Measurements from ENCODE around the gene CAPNS1. TPM values are rescaled to one million over a fixed set of nuclear protein-coding genes. Genes with fewer than 3 reads are reported as not detected.

CAPNS1 gene
- total RNA-seq, 1 experiment from 2014 or later, result 577 TPM

- Histone ChIP-seq H3K4me3 (ENCODE audit: low read depth, low read length, poor library complexity, severe bottlenecking) (no peak overlapping the region), H3K36me3 (ENCODE audit: insufficient read depth, low read length, poor library complexity, severe bottlenecking) (peaks cover 14% of the 10 kb centered on the region), H3K4me1 (ENCODE audit: insufficient read depth, low read length, poor library complexity, severe bottlenecking) (peaks cover 6% of the 10 kb centered on the region), H3K27ac (ENCODE audit: low read depth, low read length, poor library complexity, severe bottlenecking) (no peak overlapping the region), H3K9me3 (ENCODE audit: low read depth, low read length, poor library complexity, severe bottlenecking) (no peaks in the 10 kb centered on the region), H3K27me3 (replicated peaks; ENCODE audit: insufficient read depth, low read depth, low read length, poor library complexity) (no peaks in the 10 kb centered on the region)
- TF ChIP-seq EZH2 (IDR thresholded peaks at IDR 0.05; ENCODE audit: borderline replicate concordance, low read depth, low read length, poor library complexity, severe bottlenecking), result no peak
- no peak for TF ChIP-seq CTCF (conservative IDR thresholded peaks at IDR 0.05; ENCODE audit: low read depth, low read length)
- BruUV-seq (replicated peaks), result no TSS peak
- ChIA-PET POLR2A (ENCODE audit: low non-redundant PET) (no interaction called here), CTCF (no interaction called here)
- intact Hi-C loops (cut with micrococcal nuclease; ENCODE audit: unreplicated experiment), result no loop called here
- DNase-seq (ENCODE audit: low spot score), result no peak
Observed at GRCh38 chr19:36120984-36121358, 18.9 kb upstream of the CAPNS1 start.

- Histone ChIP-seq H3K27me3 (replicated peaks; ENCODE audit: insufficient read depth, low read depth, low read length, poor library complexity) (no peaks in the 10 kb centered on the region), H3K27ac (ENCODE audit: low read depth, low read length, poor library complexity, severe bottlenecking) (no peak overlapping the region), H3K4me1 (ENCODE audit: insufficient read depth, low read length, poor library complexity, severe bottlenecking) (no peaks in the 10 kb centered on the region), H3K9me3 (ENCODE audit: low read depth, low read length, poor library complexity, severe bottlenecking) (no peaks in the 10 kb centered on the region), H3K4me3 (ENCODE audit: low read depth, low read length, poor library complexity, severe bottlenecking) (no peak overlapping the region), H3K36me3 (ENCODE audit: insufficient read depth, low read length, poor library complexity, severe bottlenecking) (peaks cover 14% of the 10 kb centered on the region)
- TF ChIP-seq CTCF (conservative IDR thresholded peaks at IDR 0.05; ENCODE audit: low read depth, low read length) (no peak), EZH2 (IDR thresholded peaks at IDR 0.05; ENCODE audit: borderline replicate concordance, low read depth, low read length, poor library complexity, severe bottlenecking) (no peak)
- no peak for DNase-seq (ENCODE audit: low spot score)
- intact Hi-C loops (cut with micrococcal nuclease; ENCODE audit: unreplicated experiment), result no loop called here
- POLR2A ChIA-PET (ENCODE audit: low non-redundant PET), result no interaction called here
- BruUV-seq (replicated peaks), result no TSS peak
- CTCF ChIA-PET, result no interaction called here
Observed at GRCh38 chr19:36121486-36122124, 18.3 kb upstream of the CAPNS1 start.

GRCh38 chr19:36125557-36125956, 14.3 kb upstream of the CAPNS1 start:
- Histone ChIP-seq H3K36me3 (ENCODE audit: insufficient read depth, low read length, poor library complexity, severe bottlenecking) (peaks cover 10% of the 10 kb centered on the region), H3K4me3 (ENCODE audit: low read depth, low read length, poor library complexity, severe bottlenecking) (no peak overlapping the region), H3K27ac (ENCODE audit: low read depth, low read length, poor library complexity, severe bottlenecking) (no peak overlapping the region), H3K4me1 (ENCODE audit: insufficient read depth, low read length, poor library complexity, severe bottlenecking) (no peaks in the 10 kb centered on the region), H3K9me3 (ENCODE audit: low read depth, low read length, poor library complexity, severe bottlenecking) (no peaks in the 10 kb centered on the region), H3K27me3 (replicated peaks; ENCODE audit: insufficient read depth, low read depth, low read length, poor library complexity) (no peaks in the 10 kb centered on the region)
- TF ChIP-seq EZH2 (IDR thresholded peaks at IDR 0.05; ENCODE audit: borderline replicate concordance, low read depth, low read length, poor library complexity, severe bottlenecking), result no peak
- no peak for TF ChIP-seq CTCF (conservative IDR thresholded peaks at IDR 0.05; ENCODE audit: low read depth, low read length)
- ChIA-PET CTCF (no interaction called here), POLR2A (ENCODE audit: low non-redundant PET) (no interaction called here)
- no peak for DNase-seq (ENCODE audit: low spot score)
- no TSS peak for BruUV-seq (replicated peaks)
- intact Hi-C loops (cut with micrococcal nuclease; ENCODE audit: unreplicated experiment), result no loop called here
